ENCODE data around the gene HCAR3. TPM values are rescaled to one million over a fixed set of nuclear protein-coding genes. Genes with fewer than 3 reads are reported as not detected.

Gene HCAR3
- total RNA-seq = not detected in 2 replicates

DNA sequence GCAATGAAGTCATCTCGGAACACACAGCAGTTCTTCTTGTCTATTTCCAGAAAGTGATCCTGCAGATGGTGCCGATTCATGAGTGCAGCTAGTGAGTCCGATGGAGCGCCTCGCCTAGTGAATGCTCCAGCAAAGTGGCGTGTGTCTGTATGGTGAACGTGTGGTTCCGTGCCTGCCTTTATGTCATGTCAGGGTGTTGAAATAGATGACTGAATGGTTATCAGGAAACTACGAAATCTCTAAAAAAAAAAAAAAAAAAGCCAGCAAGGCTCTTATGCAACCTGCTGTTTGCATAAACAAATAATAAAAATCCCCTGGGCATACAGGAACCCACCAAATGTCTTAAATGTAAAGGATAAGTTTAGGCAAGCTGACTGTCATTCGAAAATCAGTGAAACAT is at the start of gene HCAR3:
Gene HCAR3 (minus strand): TSS at position 154 of the 400 bp plus-strand sequence. CDS start 74 bp downstream, at position 80.

DNA sequence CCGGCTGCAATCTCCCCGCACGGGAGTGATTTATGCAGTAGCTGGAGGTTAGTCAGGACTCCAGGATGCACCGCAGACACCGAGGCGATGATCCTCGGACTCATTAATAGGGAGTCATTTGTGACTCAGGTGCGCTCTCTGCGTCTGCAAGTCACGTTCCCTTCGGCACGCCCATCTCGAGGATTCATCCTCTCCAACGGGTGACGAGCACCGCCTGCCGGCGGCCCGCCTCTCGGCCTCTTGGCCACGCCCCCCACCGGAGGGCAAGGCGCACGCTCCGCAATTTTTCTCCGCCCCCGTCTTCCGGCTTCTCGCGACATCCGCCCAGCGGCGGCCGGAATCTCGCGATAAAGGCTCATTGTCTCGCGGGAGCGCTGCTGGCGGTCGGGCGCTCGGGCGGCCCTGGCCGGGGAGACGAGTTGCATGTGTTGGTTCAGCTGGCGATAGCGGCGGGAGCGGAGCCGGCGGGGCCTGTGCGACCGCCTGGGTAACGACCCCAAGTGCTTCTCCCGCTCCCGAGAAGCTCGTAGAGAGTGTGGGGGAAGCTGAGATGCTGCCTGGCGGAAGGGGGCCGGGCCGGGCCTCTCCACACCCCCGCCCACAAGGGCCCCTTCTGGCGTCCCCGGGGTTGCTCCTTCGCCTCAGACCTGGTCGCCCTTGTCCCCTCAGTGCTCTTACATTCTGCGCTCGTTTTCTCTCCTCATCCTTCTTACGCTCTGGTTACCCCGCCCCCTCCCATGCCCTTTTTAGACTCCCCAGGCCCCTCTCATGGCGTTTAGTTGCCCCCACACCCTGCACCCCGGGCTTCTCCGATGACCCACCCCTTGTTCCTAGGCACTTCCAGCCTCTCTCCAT is 36.1 kb upstream of the HCAR3 start, which contains the start of gene DENR:
Gene DENR (plus strand): TSS at position 361 of the 855 bp plus-strand sequence. CDS start 878 bp downstream, outside the sequence.

DNA sequence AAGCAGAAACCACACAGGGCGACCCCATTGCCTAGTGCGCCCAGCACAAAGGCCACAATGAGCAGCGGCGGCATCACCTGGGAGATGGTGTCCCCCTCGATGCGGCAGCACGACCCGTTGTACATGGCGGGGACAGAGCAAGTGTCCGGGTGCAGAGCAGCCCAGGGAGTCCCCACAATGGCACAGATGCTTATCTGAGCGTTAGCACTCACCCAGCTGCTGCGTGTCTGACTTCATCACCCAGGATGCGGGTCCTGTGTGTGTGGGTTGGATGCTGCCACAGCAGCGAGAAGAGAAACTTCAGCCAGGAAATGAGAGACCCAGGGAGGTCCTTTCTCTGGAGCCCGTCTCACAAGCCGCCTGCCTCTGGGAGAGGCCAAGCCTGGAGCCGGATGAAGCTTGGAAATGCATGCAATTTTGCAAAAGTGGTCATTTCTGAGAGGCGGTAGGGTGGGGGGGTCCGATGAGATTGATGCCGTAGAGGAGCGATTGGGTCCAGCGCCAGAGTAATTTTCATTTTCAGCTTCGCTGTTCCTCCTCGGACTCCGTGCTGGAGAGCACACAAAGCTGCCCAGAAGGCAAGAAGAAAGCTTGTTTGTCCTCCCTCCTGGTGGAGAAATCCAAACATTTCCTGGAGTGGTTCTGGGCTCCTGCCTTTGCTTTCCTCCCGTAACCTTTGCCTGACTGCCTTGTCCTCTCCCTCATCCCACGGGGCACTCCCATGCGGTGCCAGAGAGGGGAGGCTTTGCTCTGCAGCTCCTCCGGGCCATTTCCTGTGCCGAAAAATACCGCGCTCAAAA is 13.8 kb upstream of the HCAR3 start, which contains the start of gene HCAR1:
Gene HCAR1 (minus strand): TSS at position 630 of the 800 bp plus-strand sequence. CDS start 505 bp downstream, at position 125.

DNA sequence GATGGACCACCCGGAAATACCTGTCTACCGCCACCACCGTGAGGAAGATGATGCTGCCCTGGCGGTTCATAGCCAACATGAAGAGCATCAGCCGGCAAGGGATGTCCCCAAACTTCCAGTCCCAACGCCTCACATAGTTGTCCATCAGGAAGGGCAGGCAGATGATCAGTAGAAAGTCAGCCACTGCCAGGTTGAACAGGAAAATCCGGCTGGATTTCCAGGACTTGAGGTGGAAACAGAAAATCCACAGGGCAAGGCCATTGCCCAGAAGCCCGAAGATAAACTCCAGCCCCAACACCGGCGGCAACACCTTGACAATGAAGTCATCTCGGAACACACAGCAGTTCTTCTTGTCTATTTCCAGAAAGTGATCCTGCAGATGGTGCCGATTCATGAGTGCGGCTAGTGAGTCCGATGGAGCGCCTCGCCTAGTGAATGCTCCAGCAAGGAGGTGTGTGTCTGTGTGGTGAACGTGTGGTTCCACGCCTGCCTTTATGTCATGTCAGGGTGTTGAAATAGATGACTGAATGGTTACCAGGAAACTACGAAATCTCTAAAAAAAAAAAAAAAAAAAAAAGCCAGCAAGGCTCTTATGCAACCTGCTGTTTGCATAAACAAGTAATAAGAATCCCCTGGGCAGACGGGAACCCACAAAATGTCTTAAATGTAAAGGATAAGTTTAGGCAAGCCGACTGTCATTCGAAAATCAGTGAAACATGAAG is 13.6 kb downstream of the HCAR3 start, which contains the start of gene HCAR2:
Gene HCAR2 (minus strand): TSS at position 468 of the 722 bp plus-strand sequence. CDS start 74 bp downstream, at position 394.

Small RNAs within 50 kb of the gene (small RNA-seq; reads per million reads assigned to genes)
- gene AC026333.2 = not detected

Other genes starting within 250 kb of the HCAR3 start
- gene ZCCHC8, start 215.9 kb downstream of the HCAR3 start, total RNA-seq = 18.5 and 20.8 TPM in 2 replicates
- 34.7 and 51.4 TPM in 2 replicates for gene RSRC2, start 189.9 kb downstream of the HCAR3 start, total RNA-seq
- gene KNTC1, start 189.6 kb downstream of the HCAR3 start, total RNA-seq = 14.9 and 20.0 TPM in 2 replicates
- 0.39 and 0.54 TPM in 2 replicates for gene HCAR2, start 13.5 kb downstream of the HCAR3 start, total RNA-seq
- gene HCAR1, start 14.0 kb upstream of the HCAR3 start, total RNA-seq = under 0.01 and 0.11 TPM in 2 replicates
- gene DENR, start 36.0 kb upstream of the HCAR3 start, total RNA-seq = 26.3 and 47.2 TPM in 2 replicates
- gene CCDC62, start 57.8 kb upstream of the HCAR3 start, total RNA-seq = 0.39 and 2.8 TPM in 2 replicates
- gene HIP1R, start 118.6 kb upstream of the HCAR3 start, total RNA-seq = 34.2 and 153 TPM in 2 replicates
- 35.7 and 42.5 TPM in 2 replicates for gene VPS37B, start 179.3 kb upstream of the HCAR3 start, total RNA-seq
- gene ABCB9, start 249.7 kb upstream of the HCAR3 start, total RNA-seq = 14.1 and 24.3 TPM in 2 replicates